GM12873 (cell line): Measurements from ENCODE around the gene EXOSC7.

Experiments
- CTCF ChIP-seq: IDR thresholded peaks from 2 replicates; pipeline ENCODE4 v1.5.1; 2012; ENCODE audit warnings: low read depth, mild to moderate bottlenecking, moderate library complexity, low read length, control low read depth; ENCODE audit not compliant: insufficient read depth; ENCODE audit errors: missing control alignments

The EXOSC7 gene

GRCh38 chr3:44954962-44955361 is 21.1 kb upstream of the EXOSC7 start:
- TF ChIP-seq CTCF = no peak

DNA sequence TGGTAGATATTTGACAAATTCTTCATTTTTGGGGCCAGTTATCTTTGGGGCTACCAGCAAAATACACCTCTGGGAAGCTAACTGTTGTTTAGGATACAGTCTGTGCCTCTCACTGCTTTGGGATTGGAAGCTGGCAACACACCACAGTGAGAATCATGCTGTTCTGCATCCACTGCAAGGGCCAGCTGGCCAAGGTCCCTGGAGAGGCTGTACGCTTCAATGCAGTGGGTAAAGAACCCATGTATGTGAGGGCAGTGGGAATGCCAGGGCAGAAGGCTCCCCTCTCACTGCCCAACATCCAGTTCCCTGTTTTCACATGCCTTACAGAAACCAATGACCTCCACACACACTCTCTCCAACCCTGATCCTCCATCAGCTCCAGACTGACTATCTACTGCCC is 20.1 kb upstream of the EXOSC7 start:
- TF ChIP-seq CTCF = no peak

DNA sequence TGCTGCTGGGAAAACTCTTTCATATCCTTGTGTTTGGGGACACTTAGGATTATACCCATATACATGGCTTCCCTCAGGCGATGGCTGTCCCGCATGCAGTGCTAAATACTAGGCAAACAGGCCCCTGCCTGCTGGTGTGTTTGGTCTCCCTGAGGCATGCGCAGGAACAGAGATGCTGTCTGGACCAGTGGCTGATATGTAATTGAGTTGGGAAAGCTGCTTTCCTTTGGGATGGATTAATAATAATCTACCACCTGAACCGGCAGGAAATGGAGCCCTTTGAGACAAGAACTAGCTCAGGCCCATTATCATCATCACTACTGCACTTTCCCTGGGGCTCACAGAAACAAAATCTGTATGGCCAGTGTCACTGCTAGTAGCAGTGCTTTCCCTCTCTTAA is 18.1 kb upstream of the EXOSC7 start:
- no peak for TF ChIP-seq CTCF

- no peak for TF ChIP-seq CTCF
Measured at GRCh38 chr3:44958386-44958785, 17.7 kb upstream of the EXOSC7 start.

DNA sequence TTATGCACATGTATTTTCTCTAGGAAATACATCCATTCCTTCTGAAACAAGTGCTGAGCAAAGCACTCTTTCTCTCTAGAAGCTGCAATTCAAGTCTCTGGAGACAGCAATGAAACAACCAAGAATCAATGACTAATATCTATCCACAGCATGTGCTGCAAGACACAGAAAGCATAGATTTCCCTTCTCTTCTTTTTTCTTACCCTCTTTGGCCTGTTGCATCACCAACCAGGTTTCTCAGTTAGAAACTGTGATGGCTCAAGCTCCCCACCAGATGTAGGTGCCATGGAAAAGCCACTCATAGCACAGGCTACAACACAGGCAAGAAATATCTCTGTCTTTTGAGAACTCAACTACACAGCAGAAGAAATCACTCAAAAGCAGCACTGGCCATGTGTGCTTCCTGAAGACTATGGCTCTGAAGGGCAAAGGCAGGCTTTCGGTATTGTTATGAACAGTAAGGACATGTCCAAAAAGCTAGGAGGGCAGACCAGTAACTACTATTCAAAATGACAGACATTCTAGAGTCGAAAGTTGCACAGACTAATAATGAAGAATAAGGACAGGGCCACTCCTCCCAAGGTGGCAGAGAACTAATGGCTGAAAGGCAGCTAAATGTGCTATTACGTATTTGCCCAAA is 15.5 kb upstream of the EXOSC7 start:
- TF ChIP-seq CTCF = no peak

- TF ChIP-seq CTCF = no peak
Measured at GRCh38 chr3:44961888-44962287, 14.2 kb upstream of the EXOSC7 start.

GRCh38 chr3:44962621-44963393 is 13.2 kb upstream of the EXOSC7 start:
- TF ChIP-seq CTCF = no peak
